Natural killer cell (primary cell): Measurements from ENCODE around the gene AMIGO2. TPM values are rescaled to one million over a fixed set of nuclear protein-coding genes. Genes with fewer than 3 reads are reported as not detected.

Source experiments
- ATAC-seq, 3 donors: fragments of 150-1000 bp in 2 of 3; fragments of 200-7000 bp in 1 of 3; cut with Tn5 transposase; 1 replicate in 1 of 3; 2 replicates in 2 of 3; pipeline ENCODE4 v1.10.0; 2021; ENCODE audit warnings: mild to moderate bottlenecking in 2 of 3, moderate library complexity in 2 of 3
- DNase-seq, 2 donors: peaks; one replicate each; pipeline versions ENCODE4 v3.0.0 to v3.0.0-alpha.2; 2013 to 2021; ENCODE audit warnings: mixed read lengths in 1 of 2
- H3K27ac ChIP-seq: one replicate; pipeline ENCODE4 v1.5.1; 2013; ENCODE audit warnings: mild to moderate bottlenecking, low read length
- H3K27me3 ChIP-seq: one replicate; pipeline ENCODE4 v1.6.1; 2013; ENCODE audit warnings: low read length; ENCODE audit not compliant: control insufficient read depth, insufficient read depth
- H3K36me3 ChIP-seq: one replicate; pipeline ENCODE4 v1.6.1; 2013; ENCODE audit warnings: low read length; ENCODE audit not compliant: control insufficient read depth, insufficient read depth
- H3K4me1 ChIP-seq: one replicate; pipeline ENCODE4 v1.6.1; 2013; ENCODE audit warnings: low read length; ENCODE audit not compliant: control insufficient read depth, insufficient read depth
- H3K4me3 ChIP-seq: one replicate; pipeline ENCODE4 v1.5.1; 2013; ENCODE audit warnings: low read length
- H3K9me3 ChIP-seq: one replicate; pipeline ENCODE4 v1.6.1; 2013; ENCODE audit warnings: low read length; ENCODE audit not compliant: control insufficient read depth, insufficient read depth
- H3K27ac Mint-ChIP-seq, 2 donors: one replicate each; pipeline ENCODE4 v1.8.0; 2022; ENCODE audit warnings: mild to moderate bottlenecking in 2 of 2, mixed read lengths in 2 of 2, moderate library complexity in 1 of 2
- H3K27me3 Mint-ChIP-seq, 2 donors: one replicate each; pipeline ENCODE4 v1.8.0; 2022; ENCODE audit warnings: low read depth in 2 of 2, mixed read lengths in 2 of 2
- H3K36me3 Mint-ChIP-seq: one replicate; pipeline ENCODE4 v1.8.0; 2022; ENCODE audit warnings: mixed read lengths
- H3K4me1 Mint-ChIP-seq, 2 donors: one replicate each; pipeline ENCODE4 v1.8.0; 2022; ENCODE audit warnings: mixed read lengths in 2 of 2
- H3K4me3 Mint-ChIP-seq: one replicate; pipeline ENCODE4 v1.8.0; 2022; ENCODE audit warnings: mild to moderate bottlenecking, moderate library complexity, mixed read lengths
- H3K9me3 Mint-ChIP-seq, 2 donors: one replicate each; pipeline ENCODE4 v1.8.0; 2022; ENCODE audit warnings: mixed read lengths in 2 of 2
- whole genome bisulfite sequencing: methylation state at CpG from one replicate; pipeline ENCODE4 v1.1.7; 2013; ENCODE audit warnings: missing lambda C conversion rate; ENCODE audit not compliant: insufficient coverage; 5-methylcytosine and 5-hydroxymethylcytosine counted together
- intact Hi-C: fragments of 100-400 bp; cut with micrococcal nuclease; formaldehyde crosslinking; loops from one replicate; pipeline ENCODE4 v1.14.2; 2022
- total RNA-seq, 4 donors: library from RNA; stranded (reverse); fragments of 120-200 nt in 1 of 4; gene quantifications; one replicate each; pipeline versions ENCODE4 v1.2.3 to v1.2.4, GENCODE V29; 2013 to 2022
- TF ChIP-seq, protein P1 (sequence below): fragments of 200-600 bp; IDR thresholded peaks from one replicate; pipeline ENCODE4 v1.8.0; 2022; ENCODE audit warnings: antibody characterized with exemption

Gene AMIGO2
- total RNA-seq, 3 donors from 2014 or later (not counting 1 experiment from before 2014, with no cell fraction given) = 8.0 to 9.9 (median 8.1) TPM

DNA sequence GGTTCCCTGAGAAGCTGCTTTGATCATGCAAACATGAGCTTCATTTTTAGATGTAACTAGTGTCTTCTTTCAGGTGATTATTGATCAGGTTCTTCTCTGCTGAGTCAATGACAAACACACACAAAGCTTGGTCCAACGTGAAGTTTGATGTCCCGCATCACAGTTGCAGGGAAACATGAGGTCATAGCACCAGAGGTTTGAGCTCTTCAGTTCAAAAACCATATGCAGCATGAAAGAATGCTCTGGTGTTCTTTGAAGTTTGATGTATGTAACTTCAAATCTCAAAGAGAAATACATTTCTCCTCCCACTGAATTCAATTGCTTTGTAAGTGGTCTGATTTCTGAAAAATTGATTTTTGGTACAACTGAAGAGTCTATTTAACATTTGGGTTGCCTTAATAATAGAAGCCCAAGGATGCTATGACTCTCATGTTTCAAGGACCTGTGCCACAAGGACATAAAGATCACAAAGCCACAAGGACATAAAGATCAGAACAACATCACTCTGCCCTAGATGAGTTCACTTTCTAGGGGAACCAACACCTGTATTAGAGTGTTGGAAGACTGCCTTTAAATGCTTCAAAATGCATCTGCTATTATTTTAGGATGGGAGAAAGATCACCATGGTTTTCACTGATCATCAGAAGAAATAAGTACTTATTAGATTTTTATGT is 31.1 kb upstream of the AMIGO2 start:
- intact Hi-C loops = no loop called here
- Histone ChIP-seq H3K9me3 (no peaks in the 10 kb centered on the region), H3K4me3 (no peak overlapping the region), H3K36me3 (peaks cover 3% of the 10 kb centered on the region), H3K27ac (no peak overlapping the region), H3K4me1 (no peaks in the 10 kb centered on the region), H3K27me3 (no peaks in the 10 kb centered on the region)
- H3K27me3 Mint-ChIP-seq = no peaks in the 10 kb centered on the region
- WGBS = 83% methylated on average over 2 of the region's 2 CpGs
- H3K27ac Mint-ChIP-seq = peak overlapping the region in 1 of 2 donors; percentile 66
- DNase-seq (peak in 1 of 2 donors; percentile 11), ATAC-seq (no peak)
- TF ChIP-seq, protein P1, sequence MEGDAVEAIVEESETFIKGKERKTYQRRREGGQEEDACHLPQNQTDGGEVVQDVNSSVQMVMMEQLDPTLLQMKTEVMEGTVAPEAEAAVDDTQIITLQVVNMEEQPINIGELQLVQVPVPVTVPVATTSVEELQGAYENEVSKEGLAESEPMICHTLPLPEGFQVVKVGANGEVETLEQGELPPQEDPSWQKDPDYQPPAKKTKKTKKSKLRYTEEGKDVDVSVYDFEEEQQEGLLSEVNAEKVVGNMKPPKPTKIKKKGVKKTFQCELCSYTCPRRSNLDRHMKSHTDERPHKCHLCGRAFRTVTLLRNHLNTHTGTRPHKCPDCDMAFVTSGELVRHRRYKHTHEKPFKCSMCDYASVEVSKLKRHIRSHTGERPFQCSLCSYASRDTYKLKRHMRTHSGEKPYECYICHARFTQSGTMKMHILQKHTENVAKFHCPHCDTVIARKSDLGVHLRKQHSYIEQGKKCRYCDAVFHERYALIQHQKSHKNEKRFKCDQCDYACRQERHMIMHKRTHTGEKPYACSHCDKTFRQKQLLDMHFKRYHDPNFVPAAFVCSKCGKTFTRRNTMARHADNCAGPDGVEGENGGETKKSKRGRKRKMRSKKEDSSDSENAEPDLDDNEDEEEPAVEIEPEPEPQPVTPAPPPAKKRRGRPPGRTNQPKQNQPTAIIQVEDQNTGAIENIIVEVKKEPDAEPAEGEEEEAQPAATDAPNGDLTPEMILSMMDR = no peak
- no peak overlapping the region for H3K4me3 Mint-ChIP-seq
- H3K4me1 Mint-ChIP-seq = peaks cover 9 to 12% of the 10 kb centered on the region in 2 donors
- no peaks in the 10 kb centered on the region for H3K9me3 Mint-ChIP-seq
- no peaks in the 10 kb centered on the region for H3K36me3 Mint-ChIP-seq

DNA sequence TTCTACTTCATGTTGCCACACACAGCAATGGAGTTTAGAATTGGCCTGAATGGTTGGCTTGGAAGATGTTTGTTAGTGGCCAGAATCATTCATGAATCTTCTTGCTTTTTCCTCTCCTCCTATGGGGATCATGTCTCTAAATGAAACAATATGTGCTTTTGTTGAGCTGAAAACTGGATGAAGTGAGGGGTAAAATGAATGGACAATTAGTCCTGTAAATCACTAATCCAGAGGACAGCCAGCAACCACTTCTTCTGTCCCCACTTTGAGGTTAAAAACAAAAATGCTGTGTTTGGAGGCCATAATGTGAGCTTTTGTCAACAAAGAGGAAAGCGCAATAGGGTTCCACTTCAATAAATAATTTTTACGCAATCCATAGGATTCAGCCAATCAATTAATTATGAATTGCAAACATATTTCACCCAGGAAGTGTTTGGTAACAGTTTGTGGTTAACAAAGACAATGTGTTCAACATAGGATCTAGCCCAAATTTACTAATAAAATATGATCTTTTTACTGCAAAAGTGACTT is 30.3 kb upstream of the AMIGO2 start:
- Histone ChIP-seq H3K4me1 (no peaks in the 10 kb centered on the region), H3K4me3 (no peak overlapping the region), H3K27ac (no peak overlapping the region), H3K36me3 (peaks cover 3% of the 10 kb centered on the region), H3K9me3 (no peaks in the 10 kb centered on the region), H3K27me3 (no peaks in the 10 kb centered on the region)
- no peak for ATAC-seq
- no peaks in the 10 kb centered on the region for H3K27me3 Mint-ChIP-seq
- DNase-seq = no peak
- TF ChIP-seq, protein P1 = no peak
- no peaks in the 10 kb centered on the region for H3K9me3 Mint-ChIP-seq
- H3K4me3 Mint-ChIP-seq = no peak overlapping the region
- no peaks in the 10 kb centered on the region for H3K36me3 Mint-ChIP-seq
- 100% methylated on average over 1 of the region's 2 CpGs for WGBS
- peaks cover 6 to 12% of the 10 kb centered on the region in 2 donors for H3K4me1 Mint-ChIP-seq
- no peak overlapping the region for H3K27ac Mint-ChIP-seq
- intact Hi-C loops = no loop called here

DNA sequence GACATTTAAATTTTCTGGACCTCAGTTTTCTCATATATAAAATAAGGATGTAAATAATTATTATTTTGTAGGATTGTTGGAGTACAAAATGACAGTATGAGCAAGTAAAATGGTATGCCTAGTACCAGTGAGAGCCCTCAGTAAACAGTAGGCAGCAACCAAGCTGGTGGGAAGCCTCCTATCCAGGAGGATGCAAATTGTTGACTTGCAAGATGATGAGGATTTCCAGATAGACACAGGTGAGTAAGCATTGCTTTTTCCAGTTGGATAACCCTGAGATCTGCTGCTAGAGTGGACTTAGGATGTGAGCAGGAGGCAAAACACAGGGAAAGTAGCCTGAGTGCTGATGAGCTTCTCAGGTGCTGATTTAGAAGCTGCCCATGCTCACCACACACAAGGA is 28.2 kb upstream of the AMIGO2 start:
- H3K36me3 Mint-ChIP-seq = no peaks in the 10 kb centered on the region
- TF ChIP-seq, protein P1 = no peak
- Histone ChIP-seq H3K4me3 (no peak overlapping the region), H3K36me3 (peaks cover 3% of the 10 kb centered on the region), H3K27me3 (no peaks in the 10 kb centered on the region), H3K27ac (no peak overlapping the region), H3K4me1 (no peaks in the 10 kb centered on the region), H3K9me3 (no peaks in the 10 kb centered on the region)
- H3K4me3 Mint-ChIP-seq = no peak overlapping the region
- no peaks in the 10 kb centered on the region for H3K9me3 Mint-ChIP-seq
- ATAC-seq = no peak
- no peak overlapping the region for H3K27ac Mint-ChIP-seq
- H3K27me3 Mint-ChIP-seq = no peaks in the 10 kb centered on the region
- DNase-seq = no peak
- intact Hi-C loops = no loop called here
- H3K4me1 Mint-ChIP-seq = peaks cover 6 to 12% of the 10 kb centered on the region in 2 donors

DNA sequence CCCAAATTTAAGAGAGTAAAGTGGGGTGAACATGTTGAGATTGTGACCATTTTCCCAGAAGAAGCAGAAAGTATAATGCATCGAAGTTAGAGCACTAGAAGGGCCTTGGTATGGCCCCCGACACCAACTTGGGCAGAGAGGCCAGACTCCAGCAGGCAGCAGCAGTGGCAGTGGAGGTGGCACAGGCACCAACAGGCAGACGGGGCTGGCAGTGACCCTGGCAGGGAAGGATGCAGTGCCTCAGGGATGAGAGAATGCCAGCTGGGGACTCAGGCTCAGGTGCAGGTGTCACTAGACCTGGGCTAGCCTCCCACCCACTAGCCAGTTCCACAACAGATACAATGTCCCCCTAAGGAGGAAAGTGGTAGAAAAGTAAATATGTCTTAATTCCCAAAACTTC is 27.7 kb upstream of the AMIGO2 start:
- peaks cover 6 to 12% of the 10 kb centered on the region in 2 donors for H3K4me1 Mint-ChIP-seq
- Histone ChIP-seq H3K36me3 (peaks cover 3% of the 10 kb centered on the region), H3K4me3 (no peak overlapping the region), H3K27ac (no peak overlapping the region), H3K27me3 (no peaks in the 10 kb centered on the region), H3K9me3 (no peaks in the 10 kb centered on the region), H3K4me1 (no peaks in the 10 kb centered on the region)
- H3K36me3 Mint-ChIP-seq = no peaks in the 10 kb centered on the region
- DNase-seq (no peak), ATAC-seq (no peak)
- no peaks in the 10 kb centered on the region for H3K9me3 Mint-ChIP-seq
- 89% methylated on average over 3 of the region's 3 CpGs for WGBS
- no peak overlapping the region for H3K4me3 Mint-ChIP-seq
- intact Hi-C loops = no loop called here
- no peak overlapping the region for H3K27ac Mint-ChIP-seq
- TF ChIP-seq, protein P1 = no peak
- no peaks in the 10 kb centered on the region for H3K27me3 Mint-ChIP-seq
